ENCODE data around the gene FAM167B.

- TF ChIP-seq BHLHE40 (IDR thresholded peaks at IDR 0.05; ENCODE audit: borderline replicate concordance) = no peak
- TF ChIP-seq LEF1 (IDR thresholded peaks at IDR 0.05; ENCODE audit: borderline replicate concordance) = no peak
- no peak for TF ChIP-seq ARNT (IDR thresholded peaks at IDR 0.05)
- TF ChIP-seq FOXM1 (IDR thresholded peaks at IDR 0.05; ENCODE audit: borderline replicate concordance) = no peak
- no peak for TF ChIP-seq SP1 (IDR thresholded peaks at IDR 0.05)
Measured at GRCh38 chr1:32239337-32239736, 7.7 kb upstream of the FAM167B start.
